IPS-18a (cell line): ENCODE measurements around the gene MTPN.

Experiments used
- H3K27ac ChIP-seq: one replicate; pipeline ENCODE4 v1.5.1; 2013; ENCODE audit warnings: low read length
- H3K27me3 ChIP-seq: one replicate; pipeline ENCODE4 v1.6.1; 2013; ENCODE audit warnings: mild to moderate bottlenecking, low read length; ENCODE audit not compliant: control insufficient read depth, insufficient read depth
- H3K36me3 ChIP-seq: one replicate; pipeline ENCODE4 v1.6.1; 2013; ENCODE audit warnings: low read depth, low read length; ENCODE audit not compliant: control insufficient read depth
- H3K4me1 ChIP-seq: one replicate; pipeline ENCODE4 v1.6.1; 2013; ENCODE audit warnings: low read depth, low read length; ENCODE audit not compliant: control insufficient read depth
- H3K4me3 ChIP-seq: one replicate; pipeline ENCODE4 v1.5.1; 2013; ENCODE audit warnings: low read length
- H3K9ac ChIP-seq: one replicate; pipeline ENCODE4 v1.6.1; 2013; ENCODE audit warnings: mild to moderate bottlenecking, low read length, moderate library complexity
- H3K9me3 ChIP-seq: one replicate; pipeline ENCODE4 v1.6.1; 2013; ENCODE audit warnings: low read depth, low read length; ENCODE audit not compliant: control insufficient read depth

Gene MTPN

DNA sequence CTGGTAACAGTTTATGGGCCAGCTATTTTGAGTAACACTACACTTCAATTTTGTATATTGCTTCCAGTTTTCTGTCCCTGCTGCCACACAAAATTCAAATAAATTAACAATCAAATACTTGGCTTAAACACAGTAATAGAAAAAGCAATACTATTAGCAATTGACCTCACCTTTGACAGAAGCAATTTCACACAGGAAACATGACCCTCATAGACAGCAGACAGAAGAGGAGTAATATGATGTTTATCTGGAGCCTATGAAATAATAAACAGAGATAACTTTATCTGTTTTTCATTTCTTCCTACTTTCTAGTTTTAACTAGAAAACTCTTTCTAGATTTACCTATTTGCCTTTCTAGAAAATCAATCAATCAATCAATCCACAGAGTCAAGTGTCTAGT, 26.7 kb downstream of the MTPN start:
- peaks cover 28% of the 10 kb centered on the region for H3K36me3 ChIP-seq

DNA sequence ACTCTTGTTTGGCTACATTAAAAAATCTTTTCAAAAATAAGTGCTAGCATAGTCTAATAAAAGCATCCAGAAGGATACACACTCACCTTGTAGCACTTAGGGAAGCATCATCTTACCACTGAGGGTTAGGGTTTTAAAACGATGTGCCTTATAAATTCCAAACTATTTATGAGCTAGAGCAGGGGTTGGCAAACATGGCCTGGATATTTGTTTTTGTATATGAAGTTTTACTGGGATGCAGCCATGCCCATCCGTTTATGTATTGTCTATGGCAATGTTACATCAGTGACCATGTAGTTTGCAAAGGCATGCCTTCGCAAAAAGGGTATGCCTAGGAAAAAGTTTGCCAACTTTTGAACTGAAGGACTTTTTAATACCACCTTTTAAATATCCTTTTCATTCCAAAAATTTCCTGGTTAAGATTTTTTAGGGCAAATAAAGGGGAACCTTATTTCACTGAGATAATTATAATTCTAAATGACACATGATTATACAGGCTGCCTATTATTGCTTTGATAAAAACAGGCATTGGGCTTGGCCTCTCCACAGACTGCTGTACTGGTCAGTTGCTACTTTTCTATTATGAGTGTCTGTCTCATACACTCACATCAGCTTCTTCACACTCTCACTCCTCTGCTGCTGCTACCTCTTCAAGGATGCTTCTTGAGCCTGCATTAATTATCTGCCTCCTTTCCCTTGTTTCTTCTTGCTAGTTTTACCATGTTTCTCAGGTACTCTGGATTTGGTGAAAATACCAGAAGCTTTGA, 30.7 kb downstream of the MTPN start:
- Histone ChIP-seq H3K9me3 (no peaks in the 10 kb centered on the region), H3K27me3 (no peaks in the 10 kb centered on the region), H3K27ac (no peak overlapping the region), H3K36me3 (peaks cover 28% of the 10 kb centered on the region), H3K9ac (no peak overlapping the region), H3K4me1 (no peaks in the 10 kb centered on the region), H3K4me3 (no peak overlapping the region)

More for the DNA sequence above, 26.7 kb downstream of the MTPN start:
- no peak overlapping the region for H3K9ac ChIP-seq
- no peaks in the 10 kb centered on the region for H3K9me3 ChIP-seq
- H3K4me3 ChIP-seq, result no peak overlapping the region
- no peaks in the 10 kb centered on the region for H3K27me3 ChIP-seq
- no peak overlapping the region for H3K27ac ChIP-seq
- no peaks in the 10 kb centered on the region for H3K4me1 ChIP-seq

DNA sequence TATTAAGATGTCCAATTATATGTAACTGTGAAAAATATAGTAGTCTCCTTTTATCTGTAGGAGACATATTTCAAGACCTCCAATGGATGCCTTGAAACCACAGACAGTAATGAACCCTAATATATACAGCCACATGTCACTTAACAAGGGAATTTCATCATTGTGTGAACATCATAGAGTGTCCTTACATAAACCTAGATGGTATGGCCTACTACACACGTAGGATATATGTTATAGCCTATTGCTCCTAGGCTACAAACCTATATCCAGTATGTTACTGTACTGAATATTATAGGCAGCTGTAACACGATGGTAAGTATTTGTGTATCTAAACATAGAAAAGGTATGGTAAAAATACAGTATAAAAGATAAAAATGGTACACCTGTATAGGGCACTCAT, 32.4 kb downstream of the MTPN start:
- no peak overlapping the region for H3K27ac ChIP-seq
- no peak overlapping the region for H3K9ac ChIP-seq
- no peaks in the 10 kb centered on the region for H3K9me3 ChIP-seq
- H3K4me3 ChIP-seq, result no peak overlapping the region
- no peaks in the 10 kb centered on the region for H3K27me3 ChIP-seq
- peaks cover 4% of the 10 kb centered on the region for H3K4me1 ChIP-seq
- H3K36me3 ChIP-seq, result peaks cover 14% of the 10 kb centered on the region

DNA sequence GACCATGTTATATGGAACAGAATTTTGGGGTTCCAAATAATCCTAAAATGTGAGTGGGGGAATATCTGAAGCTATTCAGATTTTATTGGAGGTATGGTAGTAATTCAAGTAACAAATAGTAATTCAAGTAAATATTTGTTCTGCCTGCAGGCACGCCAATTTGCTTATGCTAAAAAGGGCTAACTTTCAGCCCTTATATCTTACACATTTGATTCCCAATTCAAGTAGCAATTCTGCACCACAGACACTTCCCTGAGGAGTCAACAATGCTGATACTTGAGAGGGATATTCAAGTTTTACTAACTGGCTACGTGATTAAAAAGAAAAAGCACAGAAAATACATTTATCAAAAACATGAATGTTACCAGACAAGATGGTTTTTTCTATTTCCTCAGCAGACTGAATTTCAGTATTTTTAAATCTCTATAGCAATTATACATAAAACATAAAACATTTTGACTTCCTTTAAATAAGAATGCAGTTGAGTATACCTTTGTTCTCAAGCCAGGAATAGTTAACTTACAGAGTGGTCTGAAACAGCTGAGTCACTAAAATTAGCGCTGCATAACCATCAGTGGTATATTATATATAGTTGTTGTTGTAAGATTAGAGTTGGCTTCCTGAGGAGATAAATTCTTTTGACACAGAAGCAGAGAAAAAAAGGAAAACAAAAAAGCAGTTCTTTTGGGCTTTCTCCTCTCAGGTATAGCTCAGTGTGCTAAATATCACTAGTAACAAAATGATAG, 33.9 kb downstream of the MTPN start:
- Histone ChIP-seq H3K9me3 (no peaks in the 10 kb centered on the region), H3K4me1 (peaks cover 4% of the 10 kb centered on the region), H3K27ac (no peak overlapping the region), H3K4me3 (no peak overlapping the region), H3K36me3 (peaks cover 6% of the 10 kb centered on the region), H3K27me3 (no peaks in the 10 kb centered on the region), H3K9ac (no peak overlapping the region)

DNA sequence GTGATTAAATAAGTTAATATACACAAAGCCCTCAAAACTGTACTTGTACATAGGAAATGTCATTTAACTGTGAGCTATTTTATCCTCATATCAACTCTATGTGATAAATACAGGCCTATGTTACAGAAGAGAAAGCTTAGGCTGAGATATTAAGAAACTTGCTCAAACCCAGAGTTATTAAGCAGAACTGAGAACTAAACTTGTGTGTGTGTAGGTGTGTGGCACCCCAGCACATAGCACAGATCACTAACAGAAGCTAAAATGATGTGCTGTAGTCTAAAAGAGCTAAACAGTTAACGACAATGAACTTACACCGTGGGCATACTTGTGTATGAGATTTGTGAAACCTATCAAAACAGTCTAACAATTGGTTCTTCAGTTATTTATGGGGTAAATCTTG, 34.5 kb downstream of the MTPN start:
- no peaks in the 10 kb centered on the region for H3K27me3 ChIP-seq
- no peaks in the 10 kb centered on the region for H3K9me3 ChIP-seq
- H3K4me3 ChIP-seq, result no peak overlapping the region
- no peak overlapping the region for H3K27ac ChIP-seq
- peaks cover 6% of the 10 kb centered on the region for H3K36me3 ChIP-seq
- peaks cover 4% of the 10 kb centered on the region for H3K4me1 ChIP-seq
- H3K9ac ChIP-seq, result no peak overlapping the region

DNA sequence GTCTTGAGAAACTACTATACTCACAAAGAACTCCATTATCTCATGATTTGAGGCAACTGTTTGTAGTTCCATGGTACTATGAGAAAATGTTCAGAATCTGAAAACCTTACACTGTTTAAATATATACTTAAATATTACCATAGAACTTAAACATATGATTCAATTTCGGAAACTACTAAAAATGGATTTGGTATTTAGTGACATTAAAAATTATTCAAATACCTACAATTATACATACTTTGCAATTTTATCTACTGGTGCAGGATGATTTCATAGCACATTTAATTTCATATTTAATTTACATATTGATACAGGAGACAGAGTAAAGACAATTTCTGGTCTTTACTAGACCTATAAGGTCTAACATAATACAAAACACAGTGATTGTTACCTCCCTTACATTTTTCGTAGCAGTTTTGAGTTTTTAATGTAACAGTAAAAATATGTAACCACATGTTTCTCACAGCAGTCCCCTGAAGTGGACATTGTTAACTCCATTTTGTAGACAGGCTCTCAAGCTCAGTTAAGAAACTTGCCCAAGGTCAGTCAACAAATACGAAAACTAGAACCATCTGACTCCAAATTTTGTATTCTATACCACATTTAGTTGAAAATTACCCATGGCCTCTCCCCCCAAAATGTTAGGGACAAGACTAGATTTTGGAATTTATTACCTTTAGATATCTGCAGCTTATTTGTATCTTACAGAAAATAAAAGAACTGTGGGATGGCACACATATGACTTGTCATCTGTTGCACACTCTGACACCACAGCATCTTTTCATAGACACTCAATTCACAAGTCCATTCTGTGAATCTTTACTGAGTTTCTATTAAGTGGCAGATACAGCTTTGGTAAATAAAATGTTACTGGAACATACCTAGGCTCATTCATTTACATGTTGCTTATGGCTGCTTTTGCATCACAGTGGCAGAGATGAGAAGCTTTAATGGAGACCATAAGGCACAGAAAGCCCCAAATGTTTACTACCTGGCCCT, 36.8 kb downstream of the MTPN start:
- H3K4me1 ChIP-seq, result peaks cover 4% of the 10 kb centered on the region
- no peak overlapping the region for H3K27ac ChIP-seq
- H3K36me3 ChIP-seq, result no peaks in the 10 kb centered on the region
- H3K9me3 ChIP-seq, result no peaks in the 10 kb centered on the region
- H3K9ac ChIP-seq, result no peak overlapping the region
- no peak overlapping the region for H3K4me3 ChIP-seq
- H3K27me3 ChIP-seq, result no peaks in the 10 kb centered on the region

DNA sequence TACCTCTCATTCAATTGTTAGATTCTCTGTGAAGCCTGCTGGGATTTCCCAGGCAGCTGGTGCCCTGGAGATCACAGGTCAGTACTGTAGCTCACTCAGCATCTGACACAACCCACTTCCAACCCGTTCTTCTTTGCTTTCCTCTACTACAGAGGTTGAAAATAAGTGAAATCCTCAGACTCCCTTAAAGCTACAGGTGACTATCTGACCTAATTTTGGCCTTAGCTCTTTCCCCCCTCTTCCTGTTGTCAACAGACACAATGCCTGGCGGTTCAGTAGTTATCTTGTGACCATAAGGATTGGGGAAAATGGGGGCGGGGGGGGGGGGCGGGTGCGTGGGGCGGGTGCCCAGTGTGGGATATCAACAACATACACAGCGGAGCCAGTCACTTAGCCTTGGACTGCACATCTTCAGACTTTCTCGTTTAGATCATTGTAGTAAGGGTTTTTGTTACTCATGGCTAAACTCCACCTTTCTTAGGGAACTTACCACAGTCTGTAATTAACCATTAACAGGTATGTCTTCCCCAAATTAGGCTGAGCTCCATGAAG, 37.8 kb downstream of the MTPN start:
- Histone ChIP-seq H3K27me3 (no peaks in the 10 kb centered on the region), H3K4me1 (peaks cover 4% of the 10 kb centered on the region), H3K9ac (no peak overlapping the region), H3K4me3 (no peak overlapping the region), H3K27ac (no peak overlapping the region), H3K9me3 (no peaks in the 10 kb centered on the region), H3K36me3 (no peaks in the 10 kb centered on the region)

DNA sequence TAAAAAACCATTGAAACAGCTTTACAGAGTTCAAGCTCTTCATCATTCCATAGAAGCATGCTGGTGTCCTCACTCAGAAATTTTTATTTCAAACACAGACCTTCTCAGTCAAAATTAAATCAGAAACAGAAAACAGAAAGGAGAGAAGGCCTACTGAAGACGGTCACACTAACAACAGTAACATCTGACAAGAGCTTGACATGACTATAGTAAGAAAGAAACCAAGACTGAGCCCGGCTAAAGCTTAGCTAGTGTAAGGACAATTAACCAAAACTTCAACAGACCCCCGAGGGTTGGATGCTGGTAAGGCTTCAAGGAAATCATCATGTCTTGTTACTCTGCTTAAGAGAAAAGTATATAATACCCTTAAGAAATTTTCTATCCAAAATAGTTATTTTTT, 38.6 kb downstream of the MTPN start:
- Histone ChIP-seq H3K4me1 (peaks cover 4% of the 10 kb centered on the region), H3K9me3 (no peaks in the 10 kb centered on the region), H3K4me3 (no peak overlapping the region), H3K27ac (no peak overlapping the region), H3K27me3 (no peaks in the 10 kb centered on the region), H3K9ac (no peak overlapping the region), H3K36me3 (no peaks in the 10 kb centered on the region)

DNA sequence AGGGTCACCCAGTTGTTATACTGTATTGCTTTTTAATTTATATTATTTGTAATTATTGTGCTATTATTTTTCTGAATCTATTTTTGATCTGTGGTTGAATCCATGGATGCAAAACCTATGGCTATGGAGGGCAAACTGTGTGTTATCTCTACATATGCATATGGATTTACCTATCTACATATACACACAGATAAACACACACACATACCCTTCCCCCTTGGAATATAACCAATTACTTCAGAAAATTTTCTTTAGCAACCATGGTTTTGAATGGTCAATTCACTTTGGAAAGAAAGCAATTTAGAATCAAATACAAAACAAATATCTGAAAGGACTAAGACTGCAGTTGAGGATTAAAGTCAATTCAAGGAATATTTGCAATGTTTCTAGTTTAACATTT, 39.1 kb downstream of the MTPN start:
- Histone ChIP-seq H3K36me3 (no peaks in the 10 kb centered on the region), H3K9me3 (no peaks in the 10 kb centered on the region), H3K4me3 (no peak overlapping the region), H3K9ac (no peak overlapping the region), H3K4me1 (peaks cover 4% of the 10 kb centered on the region), H3K27ac (no peak overlapping the region), H3K27me3 (no peaks in the 10 kb centered on the region)

DNA sequence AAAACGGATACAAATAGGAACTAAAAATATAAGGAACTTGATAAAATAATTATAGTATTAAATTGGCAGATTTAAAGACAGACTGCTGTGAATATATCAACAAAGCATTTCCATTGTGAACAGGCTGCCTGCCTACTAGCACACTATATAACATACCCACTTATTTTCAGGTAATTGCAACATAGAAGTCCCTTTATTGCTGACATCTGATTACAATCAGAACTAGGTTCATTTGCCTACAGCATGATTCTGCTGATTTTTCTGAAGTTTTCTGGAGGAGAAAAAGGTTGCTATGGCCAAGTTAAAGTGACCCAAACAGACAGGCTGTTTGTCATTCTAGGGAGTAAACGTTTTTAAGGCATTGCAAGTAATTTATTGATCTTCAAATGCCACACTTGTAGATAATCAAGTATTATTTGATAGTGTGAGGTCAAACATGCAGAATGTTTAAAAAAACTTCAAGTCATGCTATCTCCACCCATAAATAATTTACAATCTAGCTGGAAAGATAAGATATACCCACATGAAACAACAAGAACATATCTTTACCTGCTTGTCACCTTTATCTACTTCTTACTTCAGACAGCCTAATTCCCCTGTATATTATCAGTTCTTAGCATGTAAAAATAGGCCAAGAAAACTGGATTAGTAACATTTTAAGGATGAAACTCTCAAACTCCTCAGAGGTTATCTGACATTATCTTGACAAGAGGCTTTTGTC, 40.5 kb downstream of the MTPN start:
- Histone ChIP-seq H3K9ac (no peak overlapping the region), H3K4me1 (peaks cover 4% of the 10 kb centered on the region), H3K27ac (no peak overlapping the region), H3K36me3 (no peaks in the 10 kb centered on the region), H3K9me3 (no peaks in the 10 kb centered on the region), H3K4me3 (no peak overlapping the region), H3K27me3 (no peaks in the 10 kb centered on the region)
